HepG2 (cell line): ENCODE data around the gene ERMARD. TPM values are rescaled to one million over a fixed set of nuclear protein-coding genes. Genes with fewer than 3 reads are reported as not detected.

Source experiments
- CHD4 ChIP-seq: fragments of 200-600 bp; sonication (generic); IDR thresholded peaks from 2 replicates; pipeline ENCODE4 v1.7.0; 2017; ENCODE audit warnings: mild to moderate bottlenecking, low read length, borderline replicate concordance
- DPF2 ChIP-seq: sonication (generic); formaldehyde crosslinking; IDR thresholded peaks from 2 replicates; pipeline ENCODE4 v1.4.0; 2020; ENCODE audit warnings: mild to moderate bottlenecking, low read depth, missing genetic modification reagents, borderline replicate concordance
- ELF4 ChIP-seq: sonication (generic); formaldehyde crosslinking; IDR thresholded peaks from 2 replicates; pipeline ENCODE4 v1.5.0; 2020; ENCODE audit warnings: missing genetic modification reagents, mild to moderate bottlenecking, moderate library complexity, borderline replicate concordance
- LCORL ChIP-seq, 2 experiments: fragments of 450-650 bp in 1 of 2; sonication (generic) in 1 of 2; formaldehyde crosslinking in 1 of 2; IDR thresholded peaks; 2 replicates each; pipeline versions ENCODE4 v1.5.0 to v1.6.1; 2017 to 2020; ENCODE audit warnings: antibody characterized with exemption in 1 of 2, missing genetic modification reagents in 1 of 2
- PCBP2 ChIP-seq: fragments of 200-400 bp; formaldehyde crosslinking; optimal IDR thresholded peaks from 2 replicates; pipeline ENCODE3; 2018; ENCODE audit warnings: low read length, low read depth; ENCODE audit not compliant: poor library complexity, severe bottlenecking
- POLR2G ChIP-seq: fragments of 200-400 bp; formaldehyde crosslinking; IDR thresholded peaks from 2 replicates; pipeline ENCODE4 v1.6.1; 2018; ENCODE audit warnings: mild to moderate bottlenecking, low read depth, low read length, moderate library complexity
- RBM39 ChIP-seq: fragments of 200-400 bp; formaldehyde crosslinking; IDR thresholded peaks from one replicate; pipeline ENCODE4 v1.6.1; 2018; ENCODE audit warnings: antibody characterized with exemption, mild to moderate bottlenecking, low read depth, low read length; ENCODE audit not compliant: poor library complexity, severe bottlenecking
- TOE1 ChIP-seq: sonication (generic); formaldehyde crosslinking; IDR thresholded peaks from 2 replicates; pipeline ENCODE4 v1.4.0; 2020; ENCODE audit warnings: mild to moderate bottlenecking, missing genetic modification reagents
- ZNF30 ChIP-seq: sonication (generic); formaldehyde crosslinking; IDR thresholded peaks from 2 replicates; pipeline ENCODE4 v1.5.0; 2020; ENCODE audit warnings: mild to moderate bottlenecking, missing genetic modification reagents
- ZNF335 ChIP-seq: sonication (generic); formaldehyde crosslinking; IDR thresholded peaks from 2 replicates; pipeline ENCODE4 v1.4.0; 2020; ENCODE audit warnings: missing genetic modification reagents
- ZNF644 ChIP-seq: IDR thresholded peaks from 2 replicates; pipeline ENCODE4 v1.6.1; 2016; ENCODE audit warnings: low read depth
- ZNF749 ChIP-seq: sonication (generic); formaldehyde crosslinking; IDR thresholded peaks from 2 replicates; pipeline ENCODE4 v1.8.0; 2022; ENCODE audit warnings: mild to moderate bottlenecking, missing genetic modification reagents, moderate library complexity, borderline replicate concordance
- polyA plus RNA-seq, 8 experiments: library from polyadenylated mRNA; depleted of rRNA in 3 of 8; stranded (reverse) in 7 of 8; unstranded in 1 of 8; fragments of >200 nt; fragmentation: Illumina TruSeq in 4 of 8; extraction: Trizol in 4 of 8; gene quantifications; 2 replicates each; pipeline versions ENCODE4 v1.2.1 to v1.2.3, GENCODE V29; 2011 to 2016; ENCODE audit warnings: low read depth in 4 of 8, missing spikeins in 1 of 8, mixed read lengths in 1 of 8; ENCODE audit not compliant: insufficient read depth in 1 of 8
- total RNA-seq, 5 experiments: library from RNA; depleted of rRNA; stranded (reverse); fragments of >200 nt; fragmentation: Illumina TruSeq; extraction: Trizol; gene quantifications; 2 replicates each; pipeline ENCODE4 v1.2.3, GENCODE V29; 2016; ENCODE audit warnings: low read depth in 1 of 5
- TF ChIP-seq, protein P1 (sequence below), 2 experiments: sonication (generic) in 1 of 2; formaldehyde crosslinking in 1 of 2; IDR thresholded peaks; 2 replicates each; pipeline versions ENCODE4 v1.6.1 to v1.9.0; 2014 to 2022; ENCODE audit warnings: antibody characterized with exemption in 1 of 2, borderline replicate concordance in 1 of 2, inconsistent platforms in 1 of 2, low read depth in 1 of 2, missing genetic modification reagents in 1 of 2
- TF ChIP-seq, protein P2 (sequence below): sonication (generic); formaldehyde crosslinking; IDR thresholded peaks from 2 replicates; pipeline ENCODE4 v1.8.0; 2022; ENCODE audit warnings: mild to moderate bottlenecking, missing genetic modification reagents; ENCODE audit not compliant: insufficient replicate concordance
- TF ChIP-seq, protein P3 (sequence below), 2 experiments: fragments of 450-650 bp in 1 of 2; sonication (generic) in 1 of 2; formaldehyde crosslinking; IDR thresholded peaks; 2 replicates each; pipeline versions ENCODE4 v1.5.0 to v1.8.0; 2020 to 2022; ENCODE audit warnings: mild to moderate bottlenecking in 1 of 2, missing genetic modification reagents in 1 of 2
- TF ChIP-seq, protein P4 (sequence below): sonication (generic); IDR thresholded peaks from 2 replicates; pipeline ENCODE4 v1.6.1; 2016; ENCODE audit warnings: low read depth, borderline replicate concordance
- TF ChIP-seq, protein P5 (sequence below): sonication (generic); formaldehyde crosslinking; conservative IDR thresholded peaks from 2 replicates; pipeline ENCODE4 v1.5.0; 2020; ENCODE audit warnings: missing genetic modification reagents

Gene ERMARD
- total and polyA plus RNA-seq, 2 of the 13 experiments (the other 11 are each of a cell fraction or from before 2014, with no cell fraction given), result 8.8 to 10.7 TPM

DNA sequence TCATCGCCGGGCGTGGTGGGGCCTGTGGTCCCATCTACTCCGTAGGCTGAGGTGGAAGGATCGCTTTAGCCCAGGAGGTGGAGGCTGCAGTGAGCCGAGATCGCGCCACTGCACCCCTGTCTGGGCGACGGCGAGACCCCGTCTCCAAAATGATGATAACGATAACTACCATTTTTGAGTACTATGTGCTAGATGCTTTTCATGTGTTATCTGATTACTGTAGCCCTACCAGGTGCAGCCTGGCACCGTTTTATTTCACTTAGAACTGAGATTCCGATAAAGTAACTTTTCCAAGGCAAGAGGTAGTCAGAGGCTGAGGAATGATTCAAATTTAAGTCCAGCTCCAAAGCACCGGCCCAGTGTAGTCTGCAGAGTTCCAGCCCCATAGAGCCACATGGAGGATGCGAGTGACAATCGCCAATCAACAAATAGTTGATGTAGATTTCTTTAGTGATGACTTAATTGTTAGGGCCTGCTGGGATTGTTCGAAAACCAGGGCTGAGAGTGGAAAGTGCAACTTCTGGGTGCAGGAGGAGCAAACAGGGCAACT, 727 bp downstream of the ERMARD start (continued):
- TF ChIP-seq, protein P1, sequence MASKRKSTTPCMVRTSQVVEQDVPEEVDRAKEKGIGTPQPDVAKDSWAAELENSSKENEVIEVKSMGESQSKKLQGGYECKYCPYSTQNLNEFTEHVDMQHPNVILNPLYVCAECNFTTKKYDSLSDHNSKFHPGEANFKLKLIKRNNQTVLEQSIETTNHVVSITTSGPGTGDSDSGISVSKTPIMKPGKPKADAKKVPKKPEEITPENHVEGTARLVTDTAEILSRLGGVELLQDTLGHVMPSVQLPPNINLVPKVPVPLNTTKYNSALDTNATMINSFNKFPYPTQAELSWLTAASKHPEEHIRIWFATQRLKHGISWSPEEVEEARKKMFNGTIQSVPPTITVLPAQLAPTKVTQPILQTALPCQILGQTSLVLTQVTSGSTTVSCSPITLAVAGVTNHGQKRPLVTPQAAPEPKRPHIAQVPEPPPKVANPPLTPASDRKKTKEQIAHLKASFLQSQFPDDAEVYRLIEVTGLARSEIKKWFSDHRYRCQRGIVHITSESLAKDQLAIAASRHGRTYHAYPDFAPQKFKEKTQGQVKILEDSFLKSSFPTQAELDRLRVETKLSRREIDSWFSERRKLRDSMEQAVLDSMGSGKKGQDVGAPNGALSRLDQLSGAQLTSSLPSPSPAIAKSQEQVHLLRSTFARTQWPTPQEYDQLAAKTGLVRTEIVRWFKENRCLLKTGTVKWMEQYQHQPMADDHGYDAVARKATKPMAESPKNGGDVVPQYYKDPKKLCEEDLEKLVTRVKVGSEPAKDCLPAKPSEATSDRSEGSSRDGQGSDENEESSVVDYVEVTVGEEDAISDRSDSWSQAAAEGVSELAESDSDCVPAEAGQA (IDR thresholded peaks at IDR 0.05; ENCODE audit: low read depth), result no peak
- TF ChIP-seq, protein P1 (CRISPR knock-in tag; IDR thresholded peaks at IDR 0.05; ENCODE audit: borderline replicate concordance), result no peak
- TF ChIP-seq ZNF335 (CRISPR knock-in tag), result peak; percentile 52; the same call in 1 of the 2 replicates
- no peak for TF ChIP-seq ZNF749 (CRISPR knock-in tag)
- no peak for TF ChIP-seq CHD4
- 0 out of 2 replicates have a peak, but pooled peaks have one; percentile 31 for TF ChIP-seq TOE1 (CRISPR knock-in tag)
- TF ChIP-seq, protein P2, sequence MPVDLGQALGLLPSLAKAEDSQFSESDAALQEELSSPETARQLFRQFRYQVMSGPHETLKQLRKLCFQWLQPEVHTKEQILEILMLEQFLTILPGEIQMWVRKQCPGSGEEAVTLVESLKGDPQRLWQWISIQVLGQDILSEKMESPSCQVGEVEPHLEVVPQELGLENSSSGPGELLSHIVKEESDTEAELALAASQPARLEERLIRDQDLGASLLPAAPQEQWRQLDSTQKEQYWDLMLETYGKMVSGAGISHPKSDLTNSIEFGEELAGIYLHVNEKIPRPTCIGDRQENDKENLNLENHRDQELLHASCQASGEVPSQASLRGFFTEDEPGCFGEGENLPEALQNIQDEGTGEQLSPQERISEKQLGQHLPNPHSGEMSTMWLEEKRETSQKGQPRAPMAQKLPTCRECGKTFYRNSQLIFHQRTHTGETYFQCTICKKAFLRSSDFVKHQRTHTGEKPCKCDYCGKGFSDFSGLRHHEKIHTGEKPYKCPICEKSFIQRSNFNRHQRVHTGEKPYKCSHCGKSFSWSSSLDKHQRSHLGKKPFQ (CRISPR knock-in tag), result peak; percentile 7
- TF ChIP-seq, protein P3, sequence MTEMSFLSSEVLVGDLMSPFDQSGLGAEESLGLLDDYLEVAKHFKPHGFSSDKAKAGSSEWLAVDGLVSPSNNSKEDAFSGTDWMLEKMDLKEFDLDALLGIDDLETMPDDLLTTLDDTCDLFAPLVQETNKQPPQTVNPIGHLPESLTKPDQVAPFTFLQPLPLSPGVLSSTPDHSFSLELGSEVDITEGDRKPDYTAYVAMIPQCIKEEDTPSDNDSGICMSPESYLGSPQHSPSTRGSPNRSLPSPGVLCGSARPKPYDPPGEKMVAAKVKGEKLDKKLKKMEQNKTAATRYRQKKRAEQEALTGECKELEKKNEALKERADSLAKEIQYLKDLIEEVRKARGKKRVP (CRISPR knock-in tag; IDR thresholded peaks at IDR 0.05), result peak in 1 of 2 experiments; percentile 14; a peak in 1 of 4 replicates
- no peak for TF ChIP-seq POLR2G
- peak; percentile 1 for TF ChIP-seq RBM39
- TF ChIP-seq PCBP2, result no peak
- TF ChIP-seq DPF2, result no peak
- TF ChIP-seq, protein P4, sequence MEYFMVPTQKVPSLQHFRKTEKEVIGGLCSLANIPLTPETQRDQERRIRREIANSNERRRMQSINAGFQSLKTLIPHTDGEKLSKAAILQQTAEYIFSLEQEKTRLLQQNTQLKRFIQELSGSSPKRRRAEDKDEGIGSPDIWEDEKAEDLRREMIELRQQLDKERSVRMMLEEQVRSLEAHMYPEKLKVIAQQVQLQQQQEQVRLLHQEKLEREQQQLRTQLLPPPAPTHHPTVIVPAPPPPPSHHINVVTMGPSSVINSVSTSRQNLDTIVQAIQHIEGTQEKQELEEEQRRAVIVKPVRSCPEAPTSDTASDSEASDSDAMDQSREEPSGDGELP, result no peak
- no peak for TF ChIP-seq LCORL (IDR thresholded peaks at IDR 0.05)
- peak; percentile 4; the same call in 1 of the 2 replicates for TF ChIP-seq LCORL (CRISPR knock-in tag; IDR thresholded peaks at IDR 0.05)
- TF ChIP-seq ZNF644 (CRISPR knock-in tag), result no peak
- TF ChIP-seq, protein P5, sequence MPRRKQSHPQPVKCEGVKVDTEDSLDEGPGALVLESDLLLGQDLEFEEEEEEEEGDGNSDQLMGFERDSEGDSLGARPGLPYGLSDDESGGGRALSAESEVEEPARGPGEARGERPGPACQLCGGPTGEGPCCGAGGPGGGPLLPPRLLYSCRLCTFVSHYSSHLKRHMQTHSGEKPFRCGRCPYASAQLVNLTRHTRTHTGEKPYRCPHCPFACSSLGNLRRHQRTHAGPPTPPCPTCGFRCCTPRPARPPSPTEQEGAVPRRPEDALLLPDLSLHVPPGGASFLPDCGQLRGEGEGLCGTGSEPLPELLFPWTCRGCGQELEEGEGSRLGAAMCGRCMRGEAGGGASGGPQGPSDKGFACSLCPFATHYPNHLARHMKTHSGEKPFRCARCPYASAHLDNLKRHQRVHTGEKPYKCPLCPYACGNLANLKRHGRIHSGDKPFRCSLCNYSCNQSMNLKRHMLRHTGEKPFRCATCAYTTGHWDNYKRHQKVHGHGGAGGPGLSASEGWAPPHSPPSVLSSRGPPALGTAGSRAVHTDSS (CRISPR knock-in tag), result no peak
- TF ChIP-seq ZNF30, result 0 out of 2 replicates have a peak, but pooled peaks have one; percentile 53
- TF ChIP-seq ELF4 (CRISPR knock-in tag), result no peak
